Neuron (in vitro differentiated cells): ENCODE measurements around the gene NOC2L.

Source experiments
- H2AFZ ChIP-seq: one replicate; pipeline ENCODE4 v1.6.1; 2013; ENCODE audit warnings: low read depth, mild to moderate bottlenecking, inconsistent platforms, low read length, moderate library complexity
- H3K27me3 ChIP-seq: one replicate; pipeline ENCODE4 v1.6.1; 2013; ENCODE audit warnings: low read length; ENCODE audit not compliant: insufficient read depth
- H3K36me3 ChIP-seq: one replicate; pipeline ENCODE4 v1.6.1; 2013; ENCODE audit warnings: low read length; ENCODE audit not compliant: insufficient read depth
- H3K4me1 ChIP-seq: one replicate; pipeline ENCODE4 v1.6.1; 2013; ENCODE audit warnings: low read length; ENCODE audit not compliant: insufficient read depth
- H3K4me3 ChIP-seq: 2 replicates; pipeline ENCODE4 v1.5.1; 2013; ENCODE audit warnings: mild to moderate bottlenecking, low read length, moderate library complexity
- H3K9me3 ChIP-seq: one replicate; pipeline ENCODE4 v1.6.1; 2013; ENCODE audit warnings: low read length

NOC2L gene

DNA sequence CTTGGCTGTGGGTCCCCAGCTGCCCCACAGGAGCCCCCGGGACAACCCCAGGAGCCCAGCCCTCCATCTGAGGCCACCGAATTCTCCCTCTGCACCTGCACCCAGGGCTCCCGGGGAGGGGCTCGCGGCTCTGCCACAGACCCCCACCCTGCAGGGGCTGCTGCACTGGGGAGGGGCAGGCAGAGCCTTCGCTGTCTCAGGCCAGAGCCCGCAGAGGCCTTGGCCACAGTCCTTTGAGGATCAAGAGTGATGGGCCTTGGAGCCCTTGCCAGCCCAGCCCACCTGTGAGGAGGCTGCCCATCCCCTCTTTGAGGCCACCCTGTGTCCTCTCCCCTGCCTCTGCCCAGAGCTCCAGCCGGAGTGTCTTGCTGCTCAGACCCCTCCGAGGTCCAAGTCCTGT is 16.3 kb upstream of the NOC2L start:
- Histone ChIP-seq H3K36me3 (no peaks in the 10 kb centered on the region), H3K4me3 (no peak overlapping the region), H3K9me3 (peaks cover 4% of the 10 kb centered on the region), H3K27me3 (peaks cover 47% of the 10 kb centered on the region), H2AFZ (no peak overlapping the region), H3K4me1 (peaks cover 10% of the 10 kb centered on the region)

DNA sequence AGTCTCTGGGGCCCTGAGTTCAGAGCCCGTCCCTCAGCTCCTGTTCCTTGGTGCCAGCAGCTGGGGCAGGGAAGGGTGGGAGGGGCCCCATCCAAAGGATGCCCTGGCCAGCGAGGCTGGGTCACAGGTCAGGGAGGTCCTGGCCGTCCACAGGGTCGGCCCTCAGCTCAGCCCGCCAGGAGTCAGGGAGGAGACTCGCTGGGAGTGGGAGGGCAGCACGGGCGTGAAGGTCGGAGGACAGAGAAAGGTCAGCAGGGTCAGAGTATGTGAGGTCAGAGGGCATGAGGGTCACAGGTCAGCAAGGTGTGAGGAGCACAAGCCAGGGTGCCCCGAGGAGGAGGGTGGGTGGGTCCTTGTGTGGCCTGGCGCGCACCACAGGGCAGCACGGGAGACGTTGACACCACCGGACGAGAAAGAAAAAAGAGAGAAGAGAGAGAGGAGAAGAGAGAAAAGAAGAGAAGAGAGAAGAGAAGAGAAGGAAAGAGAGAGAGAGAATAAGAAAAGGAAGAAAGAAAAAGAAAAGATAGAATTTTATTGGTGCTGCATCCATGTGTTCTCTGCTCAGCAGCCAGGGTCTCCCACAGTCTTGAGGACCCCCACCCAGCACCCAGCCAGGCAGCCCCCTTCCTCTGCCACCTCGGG is 15.8 kb upstream of the NOC2L start:
- H3K27me3 ChIP-seq: peaks cover 53% of the 10 kb centered on the region
- peaks cover 2% of the 10 kb centered on the region for H3K9me3 ChIP-seq
- no peak overlapping the region for H2AFZ ChIP-seq
- H3K36me3 ChIP-seq: no peaks in the 10 kb centered on the region
- H3K4me3 ChIP-seq: no peak overlapping the region
- H3K4me1 ChIP-seq: peaks cover 10% of the 10 kb centered on the region

DNA sequence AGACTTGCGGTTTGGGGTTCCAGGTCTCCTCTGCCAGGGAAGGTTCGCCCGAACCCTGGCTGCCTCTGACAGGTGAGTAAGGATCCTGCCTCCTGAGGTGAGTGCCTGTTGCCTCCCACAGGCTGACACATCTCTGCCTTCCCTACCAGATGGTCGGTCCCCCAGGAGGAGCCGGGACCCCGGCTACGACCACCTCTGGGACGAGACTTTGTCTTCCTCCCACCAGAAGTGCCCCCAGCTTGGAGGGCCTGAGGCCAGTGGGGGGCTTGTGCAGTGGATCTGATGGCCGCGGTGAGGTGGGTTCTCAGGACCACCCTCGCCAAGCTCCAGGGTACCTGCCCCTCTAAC is 15.2 kb upstream of the NOC2L start:
- peaks cover 2% of the 10 kb centered on the region for H3K9me3 ChIP-seq
- no peak overlapping the region for H3K4me3 ChIP-seq
- H3K36me3 ChIP-seq: no peaks in the 10 kb centered on the region
- H2AFZ ChIP-seq: no peak overlapping the region
- H3K4me1 ChIP-seq: peaks cover 10% of the 10 kb centered on the region
- H3K27me3 ChIP-seq: peaks cover 58% of the 10 kb centered on the region

DNA sequence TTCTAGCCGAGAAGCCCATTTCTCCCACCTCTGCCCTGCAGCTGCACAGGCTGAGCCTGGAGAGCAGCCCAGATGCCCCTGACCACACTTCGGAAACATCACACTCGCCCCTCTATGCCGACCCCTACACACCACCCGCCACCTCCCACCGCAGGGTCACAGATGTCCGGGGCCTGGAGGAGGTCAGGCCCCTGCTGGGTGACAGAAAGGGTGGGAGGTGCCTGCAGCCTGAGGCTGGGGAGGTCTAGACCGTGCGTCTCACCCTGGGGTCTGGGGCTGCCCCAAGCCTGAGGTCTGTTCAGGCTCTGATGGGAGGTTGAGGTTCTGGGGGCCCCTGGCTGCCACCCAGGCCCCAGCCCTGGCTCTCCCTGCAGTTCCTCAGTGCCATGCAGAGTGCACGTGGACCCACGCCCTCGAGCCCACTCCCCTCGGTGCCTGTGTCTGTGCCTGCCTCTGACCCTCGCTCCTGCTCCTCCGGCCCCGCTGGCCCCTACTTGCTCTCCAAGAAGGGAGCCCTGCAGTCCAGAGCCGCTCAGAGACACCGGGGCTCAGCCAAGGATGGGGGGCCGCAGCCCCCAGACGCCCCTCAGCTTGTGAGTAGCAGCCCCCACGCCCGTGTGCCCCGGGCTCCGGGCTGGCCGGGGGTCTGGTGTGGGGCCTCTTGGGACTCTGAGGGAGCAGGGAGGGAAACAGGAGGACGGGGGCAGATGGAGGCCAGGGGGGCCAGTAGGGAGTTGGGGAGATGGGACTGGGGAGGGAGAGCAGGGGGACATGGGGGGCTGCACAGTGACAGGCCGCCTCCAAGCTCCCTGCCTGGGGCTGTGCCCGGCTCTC is 14.6 kb upstream of the NOC2L start:
- Histone ChIP-seq H2AFZ (no peak overlapping the region), H3K36me3 (no peaks in the 10 kb centered on the region), H3K4me1 (peaks cover 10% of the 10 kb centered on the region), H3K4me3 (no peak overlapping the region), H3K9me3 (peaks cover 2% of the 10 kb centered on the region), H3K27me3 (peaks cover 64% of the 10 kb centered on the region)

DNA sequence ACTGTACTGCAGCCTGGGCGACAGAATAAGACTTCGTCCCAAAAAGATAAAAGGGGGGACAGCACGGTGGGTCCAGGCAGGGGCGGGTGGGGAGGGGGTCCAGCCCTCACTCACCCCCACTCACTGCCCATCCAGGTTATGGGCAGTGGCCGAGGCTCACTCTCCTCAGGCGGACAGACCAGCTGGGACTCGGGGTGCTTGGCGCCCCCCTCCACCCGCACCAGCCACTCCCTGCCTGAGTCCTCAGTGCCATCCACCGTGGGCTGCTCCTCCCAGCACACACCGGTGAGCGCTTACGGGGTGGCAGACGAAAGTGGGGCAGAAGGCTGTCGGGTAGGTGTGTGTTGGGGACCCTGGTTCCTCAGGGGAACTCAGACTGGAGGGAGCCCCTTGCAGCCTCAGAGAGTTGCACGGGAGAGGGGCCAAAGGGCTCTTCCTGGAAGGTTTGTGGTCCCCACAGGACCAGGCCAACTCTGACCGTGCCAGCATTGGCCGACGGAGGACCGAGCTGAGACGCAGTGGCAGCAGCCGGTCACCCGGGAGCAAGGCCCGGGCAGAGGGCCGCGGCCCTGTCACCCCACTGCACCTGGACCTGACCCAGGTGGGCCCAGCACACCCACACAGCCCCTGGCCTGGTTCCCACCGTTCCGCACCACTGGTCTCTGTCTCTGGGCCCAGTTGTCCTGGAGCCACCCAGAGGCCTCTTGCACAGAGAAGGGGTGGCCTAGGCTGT is 13.8 kb upstream of the NOC2L start:
- Histone ChIP-seq H3K9me3 (no peaks in the 10 kb centered on the region), H3K4me1 (peaks cover 10% of the 10 kb centered on the region), H3K27me3 (peaks cover 72% of the 10 kb centered on the region), H3K36me3 (no peaks in the 10 kb centered on the region), H3K4me3 (no peak overlapping the region), H2AFZ (no peak overlapping the region)

DNA sequence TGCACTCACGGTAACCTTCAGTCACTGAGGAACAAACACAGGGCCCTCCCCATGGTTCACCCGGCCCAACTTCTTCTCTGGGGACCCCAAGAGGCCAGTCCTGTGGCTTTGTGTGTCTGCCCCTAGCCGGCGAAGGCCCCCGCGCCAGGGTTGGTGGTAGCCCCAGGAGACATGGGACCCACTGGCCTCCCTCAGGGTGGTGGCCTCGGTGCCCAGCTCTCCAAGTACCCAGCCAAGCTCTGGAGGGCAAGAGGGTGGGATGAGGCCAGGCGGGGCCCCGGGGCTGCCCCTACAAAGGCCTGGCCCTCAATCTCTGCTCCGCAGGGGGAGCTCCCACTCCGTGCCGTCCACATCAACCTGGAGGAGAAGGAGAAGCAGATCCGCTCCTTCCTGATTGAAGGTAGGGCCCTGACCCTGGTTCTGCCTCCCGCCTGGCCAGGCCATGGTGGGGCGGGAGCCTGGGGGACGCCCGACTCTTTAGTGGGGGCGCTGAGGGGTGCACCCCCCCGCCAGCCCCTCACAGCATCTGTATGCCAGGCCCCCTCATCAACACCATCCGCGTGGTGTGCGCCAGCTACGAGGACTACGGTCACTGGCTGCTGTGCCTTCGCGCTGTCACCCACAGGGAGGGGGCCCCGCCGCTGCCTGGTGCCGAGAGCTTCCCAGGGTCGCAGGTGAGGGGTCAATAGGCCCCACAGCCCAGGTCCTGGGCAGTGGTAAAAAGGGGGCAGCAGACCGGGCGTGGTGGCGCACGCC is 12.9 kb upstream of the NOC2L start:
- Histone ChIP-seq H3K36me3 (no peaks in the 10 kb centered on the region), H3K27me3 (peaks cover 82% of the 10 kb centered on the region), H3K4me3 (no peak overlapping the region), H2AFZ (no peak overlapping the region), H3K4me1 (peaks cover 10% of the 10 kb centered on the region), H3K9me3 (no peaks in the 10 kb centered on the region)

DNA sequence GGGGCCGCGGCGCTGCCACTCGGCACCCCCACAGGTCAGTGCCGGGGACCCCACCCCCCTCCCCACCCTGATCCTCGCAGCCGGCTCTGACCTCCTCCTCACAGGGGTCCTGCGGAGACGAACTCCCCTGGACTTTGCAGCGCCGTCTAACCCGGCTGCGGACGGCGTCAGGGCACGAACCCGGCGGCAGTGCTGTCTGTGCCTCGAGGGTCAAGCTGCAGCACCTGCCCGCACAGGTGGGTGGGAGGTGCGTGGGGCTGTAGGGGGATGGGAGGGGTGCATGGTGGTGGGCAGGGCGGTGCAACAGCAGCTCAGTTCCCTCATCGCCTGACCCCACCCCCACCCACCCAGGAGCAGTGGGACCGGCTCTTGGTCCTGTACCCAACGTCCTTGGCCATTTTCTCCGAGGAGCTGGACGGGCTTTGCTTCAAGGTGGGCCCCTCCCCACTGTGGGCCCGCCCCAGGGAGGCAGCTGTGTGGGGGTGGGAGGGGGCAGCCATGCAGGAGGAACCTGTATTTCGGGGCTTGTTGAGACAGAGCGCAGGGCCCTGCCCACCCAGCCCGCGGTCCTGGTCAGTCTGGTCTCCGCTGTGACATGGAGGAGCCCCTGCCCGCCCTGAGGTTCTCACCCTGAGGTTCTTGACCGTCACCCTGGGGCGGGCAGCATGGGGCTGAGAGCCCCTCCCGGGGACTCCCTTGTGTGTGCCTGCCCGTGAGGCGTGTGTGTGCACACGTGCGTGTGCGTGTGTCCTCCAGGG is 12.1 kb upstream of the NOC2L start:
- H2AFZ ChIP-seq: no peak overlapping the region
- H3K27me3 ChIP-seq: peaks cover 89% of the 10 kb centered on the region
- H3K4me3 ChIP-seq: no peak overlapping the region
- peaks cover 16% of the 10 kb centered on the region for H3K4me1 ChIP-seq
- H3K9me3 ChIP-seq: no peaks in the 10 kb centered on the region
- no peaks in the 10 kb centered on the region for H3K36me3 ChIP-seq

DNA sequence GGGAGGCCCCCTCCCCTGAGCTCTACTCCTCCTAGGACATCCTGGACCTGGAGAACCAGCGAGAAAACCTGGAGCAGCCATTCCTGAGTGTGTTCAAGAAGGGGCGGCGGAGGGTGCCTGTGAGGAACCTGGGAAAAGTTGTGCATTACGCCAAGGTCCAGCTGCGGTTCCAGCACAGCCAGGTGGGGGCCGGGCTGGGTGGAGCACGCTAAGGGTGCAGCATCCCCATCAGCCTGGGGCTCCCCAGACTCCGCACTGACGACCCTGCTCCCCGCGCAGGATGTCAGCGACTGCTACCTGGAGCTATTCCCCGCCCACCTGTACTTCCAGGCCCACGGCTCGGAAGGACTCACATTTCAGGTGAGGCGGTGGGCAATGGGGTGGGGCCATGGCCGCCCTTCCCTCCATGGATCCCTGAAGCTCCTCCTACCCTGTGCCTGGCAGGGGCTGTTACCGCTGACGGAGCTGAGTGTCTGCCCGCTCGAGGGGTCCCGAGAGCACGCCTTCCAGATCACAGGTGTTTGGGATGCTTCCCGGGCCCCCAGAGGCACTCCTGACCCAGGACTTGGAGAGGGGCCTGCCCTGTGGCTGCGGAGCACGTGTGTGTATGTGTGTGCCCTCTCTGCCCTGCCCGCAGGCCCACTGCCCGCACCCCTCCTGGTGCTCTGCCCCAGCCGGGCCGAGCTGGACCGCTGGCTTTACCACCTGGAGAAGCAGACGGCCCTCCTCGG is 11.4 kb upstream of the NOC2L start:
- Histone ChIP-seq H3K4me1 (peaks cover 11% of the 10 kb centered on the region), H3K36me3 (no peaks in the 10 kb centered on the region), H2AFZ (no peak overlapping the region), H3K27me3 (peaks cover 92% of the 10 kb centered on the region), H3K4me3 (no peak overlapping the region), H3K9me3 (no peaks in the 10 kb centered on the region)

DNA sequence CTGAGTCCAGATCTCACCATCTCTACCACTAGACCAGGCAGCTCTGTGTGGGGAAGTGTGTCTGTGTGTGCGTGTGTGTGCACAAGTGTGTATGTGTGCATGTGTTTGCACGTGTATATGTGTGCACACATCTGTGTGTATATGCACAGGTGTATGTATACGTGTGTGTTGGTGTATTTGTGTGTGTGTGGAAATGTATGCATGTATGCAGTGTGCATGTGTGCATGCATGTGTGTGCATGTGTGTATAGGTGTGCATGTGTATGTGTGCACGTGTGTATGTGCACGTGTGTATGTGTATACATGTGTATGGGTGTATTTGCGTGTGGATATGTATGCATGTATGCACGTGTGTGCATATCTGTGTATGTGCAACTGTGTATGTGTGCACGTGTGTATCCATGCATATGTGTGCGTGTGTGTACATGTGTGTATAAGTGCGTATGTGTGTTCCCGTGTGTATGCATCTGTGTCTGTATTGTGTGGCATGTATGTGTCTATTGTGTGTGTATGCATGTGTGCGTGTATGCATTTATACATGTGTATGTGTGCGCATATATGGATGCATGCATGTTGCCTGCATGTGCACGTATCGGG is 10.3 kb upstream of the NOC2L start:
- Histone ChIP-seq H3K36me3 (peaks cover 3% of the 10 kb centered on the region), H2AFZ (no peak overlapping the region), H3K4me3 (no peak overlapping the region), H3K27me3 (peaks cover 82% of the 10 kb centered on the region), H3K9me3 (no peaks in the 10 kb centered on the region), H3K4me1 (peaks cover 11% of the 10 kb centered on the region)

DNA sequence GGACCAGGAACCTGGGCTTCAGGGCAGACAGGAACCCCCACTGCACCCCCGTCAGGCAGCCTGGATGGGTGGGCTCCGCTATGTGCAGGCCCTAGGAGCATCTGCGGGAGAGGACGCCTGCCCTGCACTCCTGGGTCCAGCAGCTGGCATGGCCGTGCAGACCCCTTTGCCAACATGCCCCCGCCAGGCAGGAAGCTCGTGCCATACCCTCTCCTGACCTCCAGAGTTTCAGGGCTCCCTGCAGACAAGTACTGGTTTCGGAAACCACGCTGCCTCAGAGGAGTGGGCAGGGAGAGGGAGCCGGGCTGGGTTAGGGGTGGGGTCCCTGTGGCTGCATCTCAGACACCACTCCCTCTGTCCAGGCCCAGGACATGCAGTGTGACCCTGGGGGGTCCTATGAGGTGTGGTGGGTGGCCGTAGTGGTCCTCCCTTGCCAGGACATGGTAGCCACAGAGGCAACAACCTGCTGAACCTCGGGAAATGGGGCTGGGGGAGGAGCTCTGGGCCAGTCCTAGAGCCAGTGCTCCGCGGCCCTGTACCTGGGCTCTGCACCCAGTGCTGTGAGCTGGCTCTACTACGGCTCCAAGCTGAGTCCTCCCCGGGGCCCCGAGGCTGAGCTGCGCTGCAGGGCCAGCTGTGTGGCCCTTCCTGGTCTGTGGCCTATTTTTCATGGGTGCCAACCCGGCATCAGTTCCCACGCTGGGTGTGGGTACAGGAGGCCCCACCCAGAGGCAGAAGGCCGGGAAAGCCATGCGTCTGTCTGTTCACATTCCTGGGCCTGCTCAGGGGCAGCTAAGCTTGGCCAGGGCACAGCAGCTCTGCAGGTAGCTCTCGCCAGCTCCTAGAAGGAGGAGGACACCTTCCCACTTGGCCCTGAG is 8.6 kb upstream of the NOC2L start:
- Histone ChIP-seq H3K4me1 (peaks cover 6% of the 10 kb centered on the region), H3K27me3 (peaks cover 67% of the 10 kb centered on the region), H3K4me3 (no peak overlapping the region), H3K9me3 (no peaks in the 10 kb centered on the region), H3K36me3 (peaks cover 4% of the 10 kb centered on the region), H2AFZ (no peak overlapping the region)

DNA sequence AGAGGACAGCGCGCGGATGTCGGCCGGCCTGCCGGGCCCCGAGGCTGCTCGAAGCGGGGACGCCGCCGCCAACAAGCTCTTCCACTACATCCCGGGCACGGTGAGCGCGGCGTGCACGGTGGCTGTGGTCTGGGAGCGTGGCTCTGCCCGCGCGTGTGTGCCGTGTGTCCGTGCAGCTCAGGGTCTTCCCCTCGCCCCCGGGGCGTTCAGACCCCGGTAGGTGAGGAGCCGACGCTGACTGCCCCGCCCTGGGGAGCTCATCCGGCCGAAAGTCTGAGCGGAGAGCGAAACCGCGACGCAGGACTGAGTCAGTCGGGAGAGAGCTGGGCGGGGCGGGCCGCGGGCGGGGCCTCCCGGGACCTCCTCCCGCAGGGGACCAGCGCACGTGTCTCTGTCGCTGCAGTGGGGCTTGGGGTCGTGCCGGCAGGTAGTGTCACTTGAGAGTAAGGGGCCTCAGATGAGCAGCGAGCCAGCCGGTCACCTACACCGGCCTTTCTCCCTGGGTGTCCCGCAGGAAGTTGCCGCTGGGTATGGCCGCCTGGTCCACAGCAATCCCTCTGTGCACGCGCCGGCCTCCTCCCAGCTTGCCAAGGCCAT is 7.7 kb upstream of the NOC2L start:
- H3K27me3 ChIP-seq: peaks cover 61% of the 10 kb centered on the region

More for the DNA sequence above, 7.7 kb upstream of the NOC2L start:
- H2AFZ ChIP-seq: peak overlapping the region; percentile 75
- H3K9me3 ChIP-seq: no peaks in the 10 kb centered on the region
- H3K36me3 ChIP-seq: peaks cover 12% of the 10 kb centered on the region
- H3K4me1 ChIP-seq: peaks cover 6% of the 10 kb centered on the region
- peak overlapping the region; percentile 44 for H3K4me3 ChIP-seq
